H1 (cell line): ENCODE measurements around the gene NDRG2. TPM values are rescaled to one million over a fixed set of nuclear protein-coding genes. Genes with fewer than 3 reads are reported as not detected.

Experiments
- CTCF ChIA-PET: fragments of 300-600 bp; sonication (Branson Sonifier 250); formaldehyde crosslinking; loops from one replicate; lab custom pipeline; 2021; ENCODE audit not compliant: partially characterized antibody; lab: Charles Lee
- POLR2A ChIA-PET: fragments of 300-600 bp; sonication (Branson Sonifier 250); formaldehyde crosslinking; loops from one replicate; lab custom pipeline; 2021; ENCODE audit warnings: inconsistent platforms; ENCODE audit not compliant: partially characterized antibody; lab: Charles Lee
- DNase-seq, 2 experiments: peaks; one replicate each; pipeline versions ENCODE4 v3.0.0 to v3.0.0-alpha.2; 2010 to 2022; ENCODE audit warnings: low spot score in 2 of 2, low read depth in 1 of 2, mixed read lengths in 1 of 2
- FAIRE-seq: peaks from 2 replicates; lab custom pipeline; 2011; peaks lifted over from hg19 to GRCh38; lab: Jason Lieb, UNC
- H2AFZ ChIP-seq: 2 replicates; pipeline ENCODE4 v1.8.1; 2012; ENCODE audit warnings: low read length, inconsistent platforms
- H2AK5ac ChIP-seq: 2 replicates; pipeline ENCODE4 v1.6.1; 2013; ENCODE audit warnings: low read depth, low read length
- H2BK120ac ChIP-seq: replicated peaks from 2 replicates; pipeline ENCODE3; 2013; ENCODE audit warnings: low read depth, low read length, inconsistent platforms
- H2BK12ac ChIP-seq: 2 replicates; pipeline ENCODE4 v1.6.1; 2013; ENCODE audit warnings: low read depth, low read length
- H2BK15ac ChIP-seq: 2 replicates; pipeline ENCODE4 v1.6.1; 2013; ENCODE audit warnings: low read length
- H2BK20ac ChIP-seq: 2 replicates; pipeline ENCODE4 v1.6.1; 2013; ENCODE audit warnings: low read length
- H2BK5ac ChIP-seq: 2 replicates; pipeline ENCODE4 v1.6.1; 2013; ENCODE audit warnings: low read depth, low read length
- H3K14ac ChIP-seq: 2 replicates; pipeline ENCODE4 v1.6.1; 2013; ENCODE audit warnings: inconsistent platforms; ENCODE audit not compliant: insufficient read length
- H3K18ac ChIP-seq: 2 replicates; pipeline ENCODE4 v1.6.1; 2013; ENCODE audit warnings: low read length; ENCODE audit errors: extremely low read depth
- H3K23ac ChIP-seq: 2 replicates; pipeline ENCODE4 v1.6.1; 2013; ENCODE audit warnings: inconsistent platforms; ENCODE audit not compliant: insufficient read length
- H3K23me2 ChIP-seq: 2 replicates; pipeline ENCODE4 v1.6.1; 2013; ENCODE audit warnings: low read depth, low read length
- H3K27ac ChIP-seq: 2 replicates; pipeline ENCODE4 v1.6.1; 2011; ENCODE audit warnings: low read depth, low read length, inconsistent platforms
- H3K27me3 ChIP-seq, 4 experiments: replicated peaks in 1 of 4; 1 replicate in 1 of 4; 2 replicates in 3 of 4; pipeline versions ENCODE4 v1.6.1 to v1.8.1; 2011 to 2013; ENCODE audit warnings: low read length in 3 of 4, mild to moderate bottlenecking in 3 of 4, inconsistent platforms in 2 of 4, mixed read lengths in 2 of 4, moderate library complexity in 1 of 4; ENCODE audit not compliant: control insufficient read depth in 3 of 4, insufficient read depth in 3 of 4; ENCODE audit errors: extremely low read depth in 1 of 4
- H3K36me3 ChIP-seq, 4 experiments: 2 replicates each; pipeline versions ENCODE4 v1.6.1 to v1.8.1; 2011 to 2013; ENCODE audit warnings: mild to moderate bottlenecking in 4 of 4, low read length in 3 of 4, moderate library complexity in 2 of 4, control low read depth in 1 of 4, inconsistent platforms in 1 of 4; ENCODE audit not compliant: insufficient read depth in 4 of 4, control insufficient read depth in 2 of 4
- H3K4ac ChIP-seq: replicated peaks from 2 replicates; pipeline ENCODE3; 2013; ENCODE audit warnings: low read length, low read depth, mixed read lengths, inconsistent platforms; ENCODE audit not compliant: insufficient read length
- H3K4me1 ChIP-seq, 4 experiments: replicated peaks in 1 of 4; 1 replicate in 1 of 4; 2 replicates in 3 of 4; pipeline versions ENCODE4 v1.6.1 to v1.8.1; 2011 to 2013; ENCODE audit warnings: low read length in 3 of 4, inconsistent platforms in 2 of 4, mixed read lengths in 1 of 4; ENCODE audit not compliant: insufficient read depth in 4 of 4, control insufficient read depth in 3 of 4
- H3K4me2 ChIP-seq, 2 experiments: 2 replicates each; pipeline versions ENCODE4 v1.6.1 to v1.8.1; 2011 to 2013; ENCODE audit warnings: low read depth in 2 of 2, low read length in 2 of 2, control low read depth in 1 of 2, inconsistent platforms in 1 of 2, mild to moderate bottlenecking in 1 of 2; ENCODE audit not compliant: insufficient read depth in 1 of 2
- H3K4me3 ChIP-seq, 4 experiments: fragments of 200-600, 300-600 bp in 1 of 4; sonication (generic), shearing (Covaris generic), sonication (Bioruptor Twin) in 1 of 4; 2 replicates each; pipeline versions ENCODE4 v1.5.1 to v1.8.1; 2011 to 2016; ENCODE audit warnings: low read length in 4 of 4, low read depth in 3 of 4, control low read depth in 2 of 4, inconsistent platforms in 2 of 4, mild to moderate bottlenecking in 2 of 4, mixed read lengths in 1 of 4, moderate library complexity in 1 of 4; ENCODE audit not compliant: insufficient read depth in 2 of 4; ENCODE audit errors: extremely low read depth in 1 of 4
- H3K56ac ChIP-seq: replicated peaks from 2 replicates; pipeline ENCODE3; 2013; ENCODE audit warnings: low read depth, mild to moderate bottlenecking, mixed read lengths, low read length, inconsistent platforms; ENCODE audit not compliant: insufficient read length
- H3K79me1 ChIP-seq: 2 replicates; pipeline ENCODE4 v1.6.1; 2013; ENCODE audit warnings: low read depth, low read length, control low read depth
- H3K79me2 ChIP-seq, 2 experiments: 2 replicates each; pipeline versions ENCODE4 v1.6.1 to v1.8.1; 2012 to 2013; ENCODE audit warnings: low read length in 2 of 2, mild to moderate bottlenecking in 2 of 2, inconsistent platforms in 1 of 2; ENCODE audit not compliant: insufficient read depth in 2 of 2, control insufficient read depth in 1 of 2
- H3K9ac ChIP-seq, 4 experiments: replicated peaks in 1 of 4; 1 replicate in 1 of 4; 2 replicates in 3 of 4; pipeline versions ENCODE4 v1.6.1 to v1.8.1; 2011 to 2013; ENCODE audit warnings: low read depth in 3 of 4, low read length in 3 of 4, control low read depth in 2 of 4, mild to moderate bottlenecking in 2 of 4, moderate library complexity in 2 of 4, inconsistent platforms in 1 of 4; ENCODE audit errors: extremely low read depth in 1 of 4
- H3K9me3 ChIP-seq, 2 experiments: 2 replicates each; pipeline versions ENCODE4 v1.6.1 to v1.8.1; 2012 to 2013; ENCODE audit warnings: mild to moderate bottlenecking in 2 of 2, moderate library complexity in 2 of 2, control low read depth in 1 of 2, inconsistent platforms in 1 of 2, low read depth in 1 of 2, low read length in 1 of 2, mixed read lengths in 1 of 2; ENCODE audit not compliant: insufficient read depth in 2 of 2
- H4K20me1 ChIP-seq, 2 experiments: replicated peaks in 1 of 2; 2 replicates each; pipeline versions ENCODE3 to v1.8.1; 2011 to 2013; ENCODE audit warnings: inconsistent platforms in 2 of 2, low read length in 2 of 2, mild to moderate bottlenecking in 1 of 2; ENCODE audit not compliant: insufficient read depth in 2 of 2, control insufficient read depth in 1 of 2
- H4K5ac ChIP-seq: 2 replicates; pipeline ENCODE4 v1.6.1; 2013; ENCODE audit warnings: low read length, low read depth, mixed read lengths, inconsistent platforms; ENCODE audit not compliant: insufficient read length
- H4K8ac ChIP-seq: 2 replicates; pipeline ENCODE4 v1.8.0; 2013; ENCODE audit warnings: mild to moderate bottlenecking, moderate library complexity, low read length, inconsistent platforms; ENCODE audit not compliant: insufficient read depth; ENCODE audit errors: extremely low read depth
- H4K91ac ChIP-seq: replicated peaks from 2 replicates; pipeline ENCODE3; 2013; ENCODE audit warnings: low read length, mixed read lengths, inconsistent platforms; ENCODE audit not compliant: insufficient read length
- EP300 ChIP-seq, 2 experiments: IDR thresholded peaks; 1 replicate in 1 of 2; 2 replicates in 1 of 2; pipeline ENCODE4 v1.6.1; 2011 to 2012; ENCODE audit warnings: low read depth in 2 of 2, low read length in 2 of 2, mild to moderate bottlenecking in 2 of 2, borderline replicate concordance in 1 of 2, inconsistent platforms in 1 of 2, moderate library complexity in 1 of 2
- GABPA ChIP-seq: IDR thresholded peaks from 2 replicates; pipeline ENCODE4 v1.6.1; 2011; ENCODE audit warnings: mild to moderate bottlenecking, low read length, moderate library complexity, borderline replicate concordance; ENCODE audit not compliant: insufficient read depth
- HDAC2 ChIP-seq, 2 experiments: fragments of 300-600 bp in 1 of 2; sonication (generic) in 1 of 2; IDR thresholded peaks; 2 replicates each; pipeline ENCODE4 v1.6.1; 2011 to 2012; ENCODE audit warnings: low read depth in 2 of 2, low read length in 2 of 2, mild to moderate bottlenecking in 2 of 2, moderate library complexity in 2 of 2, borderline replicate concordance in 1 of 2, inconsistent platforms in 1 of 2
- NANOG ChIP-seq: IDR thresholded peaks from 2 replicates; pipeline ENCODE4 v1.6.1; 2011; ENCODE audit warnings: low read length, low read depth, mild to moderate bottlenecking, inconsistent platforms; ENCODE audit not compliant: insufficient read depth, poor library complexity, severe bottlenecking
- NRF1 ChIP-seq: IDR thresholded peaks from 2 replicates; pipeline ENCODE4 v1.6.1; 2011; ENCODE audit warnings: mild to moderate bottlenecking, low read depth, low read length, improper control_type of control experiment
- POLR2A ChIP-seq, 2 experiments: IDR thresholded peaks; 1 replicate in 1 of 2; 2 replicates in 1 of 2; pipeline ENCODE4 v1.6.1; 2011; ENCODE audit warnings: low read depth in 2 of 2, low read length in 2 of 2, mild to moderate bottlenecking in 2 of 2; ENCODE audit errors: control extremely low read depth in 1 of 2
- RFX5 ChIP-seq: IDR thresholded peaks from 2 replicates; pipeline ENCODE4 v1.6.1; 2011; ENCODE audit warnings: low read depth, low read length, improper control_type of control experiment, borderline replicate concordance
- RNF2 ChIP-seq: fragments of 200-900, 300-1000 bp; sonication (generic); IDR thresholded peaks from 2 replicates; pipeline ENCODE4 v1.7.1; 2016; ENCODE audit warnings: borderline replicate concordance, low read depth, mild to moderate bottlenecking, antibody characterized with exemption, low read length; ENCODE audit not compliant: poor library complexity, severe bottlenecking; ENCODE audit errors: missing control alignments
- SIN3A ChIP-seq, 2 experiments: IDR thresholded peaks in 1 of 2; conservative IDR thresholded peaks in 1 of 2; 2 replicates each; pipeline ENCODE4 v1.6.1; 2011 to 2012; ENCODE audit warnings: low read length in 2 of 2, improper control_type of control experiment in 1 of 2, low read depth in 1 of 2, mild to moderate bottlenecking in 1 of 2
- SIRT6 ChIP-seq: IDR thresholded peaks from one replicate; pipeline ENCODE4 v1.7.1; 2012; ENCODE audit warnings: low read length, inconsistent platforms
- ZNF274 ChIP-seq: IDR thresholded peaks from 2 replicates; pipeline ENCODE4 v1.7.0; 2012; ENCODE audit warnings: low read length, borderline replicate concordance; ENCODE audit errors: extremely low read depth
- WGBS, 2 experiments: shearing (Covaris generic) in 1 of 2; methylation state at CpG; one replicate each; pipeline versions ENCODE4 v1.1.6 to v1.1.7; 2013 to 2015; ENCODE audit warnings: low lambda C conversion rate in 2 of 2, mixed read lengths in 2 of 2, inconsistent platforms in 1 of 2, low coverage in 1 of 2, missing lambda C conversion rate in 1 of 2; ENCODE audit not compliant: insufficient replicate concordance in 2 of 2, insufficient coverage in 1 of 2, insufficient read length in 1 of 2; ENCODE audit errors: extremely low coverage in 1 of 2, missing lambda C conversion rate in 1 of 2; 5-methylcytosine and 5-hydroxymethylcytosine counted together
- polyA plus RNA-seq, 7 experiments: library from polyadenylated mRNA; depleted of rRNA in 3 of 7; stranded (reverse) in 5 of 7; unstranded in 2 of 7; fragments of >200 nt in 5 of 7; fragments of 200-250 nt in 2 of 7; gene quantifications; 1 replicate in 5 of 7; 2 replicates in 1 of 7; 4 replicates in 1 of 7; pipeline versions ENCODE4 v1.2.1 to v1.2.3, GENCODE V29; 2011 to 2013; ENCODE audit warnings: missing spikeins in 2 of 7, mixed read lengths in 2 of 7
- total RNA-seq: library from RNA; stranded (reverse); fragmentation: NEBNext Ultra II Directional; extraction: Animal tissue kit (Norgen Biotek cat#: 25700); gene quantifications from 2 replicates; pipeline ENCODE4 v1.2.1, GENCODE V29; 2021
- TF ChIP-seq, protein P1 (sequence below): IDR thresholded peaks from 2 replicates; pipeline ENCODE4 v1.6.1; 2011; ENCODE audit warnings: low read depth, mild to moderate bottlenecking, low read length; ENCODE audit not compliant: insufficient read depth

Gene NDRG2
- total and polyA plus RNA-seq, 2 of the 8 experiments (the other 6 are each of a cell fraction or from before 2014, with no cell fraction given), result 29.9 to 48.6 TPM

DNA sequence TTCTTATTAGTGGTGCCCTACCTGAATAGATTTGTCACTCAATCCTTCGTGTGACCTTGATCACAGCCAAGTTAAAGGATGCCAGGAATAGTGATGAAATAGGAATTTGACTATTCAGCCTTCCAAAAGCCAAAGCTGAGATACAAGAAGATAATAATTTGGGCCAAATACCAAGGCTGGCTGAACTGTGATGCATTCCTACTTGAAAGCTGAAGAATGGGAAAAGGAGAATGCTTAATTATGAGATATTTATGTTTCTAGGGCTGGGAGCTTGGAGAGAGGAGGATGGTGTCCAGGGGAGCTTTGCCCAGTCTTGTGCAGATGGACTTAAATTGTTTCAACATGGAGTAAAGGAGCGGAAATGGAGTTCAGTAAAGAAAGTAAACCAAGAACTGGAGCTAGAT is 22.5 kb upstream of the NDRG2 start:
- Histone ChIP-seq H2BK20ac (no peak overlapping the region), H3K56ac (no peak overlapping the region)
- DNase-seq, result no peak
- TF ChIP-seq SIRT6 (no peak), EP300 (IDR thresholded peaks at IDR 0.05; ENCODE audit: borderline replicate concordance in 1 of 2, low read depth in 2 of 2, low read length in 2 of 2) (no peak), RNF2 (no peak), SIN3A (conservative IDR thresholded peaks at IDR 0.05 in 1 of 2, IDR thresholded peaks at IDR 0.05 in 1 of 2; ENCODE audit: low read depth in 1 of 2, low read length in 2 of 2) (no peak), NRF1 (no peak), NANOG (no peak), RFX5 (no peak), POLR2A (IDR thresholded peaks at IDR 0.05; ENCODE audit: control extremely low read depth in 1 of 2, low read depth in 2 of 2, low read length in 2 of 2) (no peak), HDAC2 (IDR thresholded peaks at IDR 0.05; ENCODE audit: borderline replicate concordance in 1 of 2, low read depth in 2 of 2, low read length in 2 of 2) (no peak), GABPA (no peak), ZNF274 (no peak)
- TF ChIP-seq, protein P1, sequence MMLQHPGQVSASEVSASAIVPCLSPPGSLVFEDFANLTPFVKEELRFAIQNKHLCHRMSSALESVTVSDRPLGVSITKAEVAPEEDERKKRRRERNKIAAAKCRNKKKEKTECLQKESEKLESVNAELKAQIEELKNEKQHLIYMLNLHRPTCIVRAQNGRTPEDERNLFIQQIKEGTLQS, result no peak

More for the DNA sequence above, 22.5 kb upstream of the NDRG2 start:
- no peak overlapping the region for H2AFZ ChIP-seq
- H3K18ac ChIP-seq, result no peak overlapping the region
- H3K4me2 ChIP-seq, result no peak overlapping the region
- no peak overlapping the region for H4K91ac ChIP-seq
- FAIRE-seq, result no peak
- no peak overlapping the region for H3K4ac ChIP-seq
- no peak overlapping the region for H2BK5ac ChIP-seq
- POLR2A ChIA-PET, result interaction anchor here (0.9 to 1.1 kb wide), 3 partner anchors 24 to 31 kb away, joined by 3 read pairs; no protein-coding TSS in a partner anchor
- H2AK5ac ChIP-seq, result no peak overlapping the region
- H3K27ac ChIP-seq, result no peak overlapping the region
- no peaks in the 10 kb centered on the region for H3K9me3 ChIP-seq
- H3K27me3 ChIP-seq, result peaks cover 0 to 3% (median 0%) of the 10 kb centered on the region in 4 experiments; a peak in 1 of 7 replicates
- no peaks in the 10 kb centered on the region for H3K79me2 ChIP-seq
- no peak overlapping the region for H3K4me3 ChIP-seq
- H2BK120ac ChIP-seq, result no peak overlapping the region
- CTCF ChIA-PET, result interaction anchor here (0.9 to 3.7 kb wide), 18 partner anchors 10 to 89 kb away, joined by 3 to 28 read pairs (median 4); partner anchors contain the start of gene RNASE8
- no peaks in the 10 kb centered on the region for H3K79me1 ChIP-seq
- H3K23me2 ChIP-seq, result no peaks in the 10 kb centered on the region
- no peak overlapping the region for H3K9ac ChIP-seq
- no peak overlapping the region for H2BK15ac ChIP-seq
- H3K23ac ChIP-seq, result no peak overlapping the region
- H4K20me1 ChIP-seq, result no peaks in the 10 kb centered on the region
- no peaks in the 10 kb centered on the region for H3K4me1 ChIP-seq
- H3K14ac ChIP-seq, result no peak overlapping the region
- no peak overlapping the region for H4K8ac ChIP-seq
- no peaks in the 10 kb centered on the region for H3K36me3 ChIP-seq
- H4K5ac ChIP-seq, result no peak overlapping the region
- H2BK12ac ChIP-seq, result no peak overlapping the region
- WGBS, 2 experiments, result 86% methylated on average over 2 of the region's 2 CpGs; no CpG with 5 or more reads in 1 of the 2 experiments
